HG02623 (cell line): ENCODE data around the gene GALR1.

Experiments used
- ATAC-seq: cut with Tn5 transposase; IDR thresholded peaks from one replicate; pipeline ENCODE4 v1.9.1; 2021; ENCODE audit warnings: moderate library complexity; ENCODE audit not compliant: unreplicated experiment

GALR1 gene

DNA sequence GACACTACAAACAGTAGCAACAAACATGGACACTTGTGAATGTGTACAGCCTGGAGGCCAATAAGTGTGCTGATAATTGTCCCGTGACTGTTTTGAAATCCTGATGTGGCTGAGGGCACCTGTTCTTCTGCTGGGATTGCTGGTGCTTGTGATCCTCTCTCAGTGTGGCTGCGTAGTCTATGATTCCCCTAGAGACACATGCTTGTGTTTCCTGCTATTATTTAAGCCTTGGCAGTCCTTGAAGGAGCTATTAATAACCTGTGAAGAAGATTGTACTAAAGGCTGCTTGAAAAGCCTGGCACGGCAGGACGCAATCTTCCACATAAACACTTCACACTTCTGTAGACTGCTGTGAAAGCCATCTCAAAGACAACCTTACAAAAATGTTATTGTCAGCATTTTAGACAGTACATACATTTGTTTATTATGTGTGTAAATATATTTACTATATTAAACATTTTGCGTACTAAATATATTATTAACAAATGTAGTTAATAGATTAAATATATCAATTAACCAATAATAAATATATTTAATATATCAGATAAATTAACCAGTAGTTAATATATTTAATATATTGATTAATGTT is 71.4 kb downstream of the GALR1 start:
- no peak for ATAC-seq

DNA sequence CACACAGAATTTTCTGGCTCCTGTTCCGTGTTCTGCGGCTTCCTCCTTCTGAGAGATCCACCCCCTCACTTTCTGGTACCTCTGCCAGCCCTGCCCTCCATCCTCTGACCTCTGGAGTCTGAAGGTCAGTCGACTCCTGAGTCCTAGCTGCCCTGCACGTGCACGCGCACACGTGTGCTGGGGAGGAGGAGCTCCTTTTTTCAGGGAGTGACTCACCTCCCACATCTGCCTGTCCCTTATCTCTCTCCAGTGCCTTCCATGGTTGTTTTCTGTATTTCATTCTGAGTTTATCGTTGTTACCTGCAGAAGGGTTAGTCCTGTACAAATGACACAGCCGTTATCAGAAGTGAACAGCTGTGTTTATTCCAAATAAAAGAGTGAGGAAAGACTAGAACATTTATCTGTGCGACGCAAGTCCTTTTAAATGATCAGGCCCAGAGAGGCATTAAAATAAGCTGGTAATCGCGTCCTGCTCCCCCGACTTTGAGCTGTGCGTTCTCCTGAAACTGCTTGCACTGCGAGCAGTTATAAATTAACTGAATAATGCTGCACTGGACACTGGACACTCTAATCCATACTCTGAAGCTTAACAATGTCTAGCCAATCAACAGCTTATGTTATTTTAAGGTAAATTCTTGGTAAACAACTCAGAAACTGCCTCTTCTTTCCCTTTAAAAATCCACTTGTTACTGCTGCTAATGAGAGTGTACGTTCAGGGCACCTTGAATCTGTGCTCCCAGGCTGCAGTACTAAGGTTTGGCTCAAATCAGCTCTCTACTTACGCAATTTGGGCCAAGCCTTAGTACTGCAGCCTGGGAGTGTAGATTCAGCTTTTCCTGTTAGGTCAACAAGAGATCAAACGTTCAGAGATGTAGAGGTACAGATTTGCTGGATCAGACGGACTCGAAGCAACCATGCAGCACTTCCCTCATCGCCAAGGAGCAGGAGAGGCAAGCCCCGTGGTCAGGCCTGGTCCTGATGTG is 72.5 kb downstream of the GALR1 start:
- no peak for ATAC-seq

DNA sequence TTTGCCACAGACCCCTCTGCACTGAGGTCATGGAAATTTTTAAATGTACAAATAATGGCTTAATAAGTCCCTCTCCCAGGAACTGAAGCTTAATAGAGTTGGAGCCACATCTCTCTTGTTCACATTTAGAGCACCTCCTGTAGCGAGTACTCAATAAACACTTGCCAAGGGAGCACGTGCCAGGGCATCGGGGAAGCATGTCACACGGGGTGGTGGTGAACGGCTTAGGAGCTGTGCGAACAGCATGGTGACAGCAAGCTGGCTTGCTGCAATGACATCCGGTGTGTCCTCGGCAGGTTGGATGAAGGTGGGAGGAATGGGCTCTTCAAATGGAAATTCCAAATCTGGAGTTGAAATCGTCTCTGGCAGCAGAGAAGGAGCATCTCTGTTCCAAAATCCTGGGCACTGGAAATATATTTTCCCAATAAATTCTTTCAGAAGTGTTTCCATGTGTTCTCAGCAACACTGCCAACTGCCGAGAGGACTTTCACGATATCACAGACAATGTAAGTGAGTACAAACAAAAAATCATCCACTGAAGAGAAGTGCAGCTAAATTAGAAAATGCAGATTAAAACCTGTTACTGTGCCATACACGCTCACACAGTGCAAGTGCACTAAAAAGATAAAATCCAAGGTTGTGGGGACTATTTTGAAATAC is 74.1 kb downstream of the GALR1 start:
- ATAC-seq = no peak
